KOPT-K1 (cell line): ENCODE data around the gene PTX4.
"Not testable (repeated sequence)": the region's sequence is repeated elsewhere in the genome, so short reads cannot be mapped to it uniquely, and the experiment has no call there.

Source experiments
- H3K27ac ChIP-seq: fragments of 200-600 bp; sonication (generic); 2 replicates; pipeline ENCODE4 v1.5.1; 2016; ENCODE audit warnings: antibody characterized with exemption, mild to moderate bottlenecking, low read depth, low read length; ENCODE audit not compliant: poor library complexity, severe bottlenecking
- H3K36me3 ChIP-seq: fragments of 200-600 bp; sonication (generic); 2 replicates; pipeline ENCODE4 v1.5.1; 2017; ENCODE audit warnings: antibody characterized with exemption, mild to moderate bottlenecking, low read length, moderate library complexity; ENCODE audit not compliant: insufficient read depth
- H3K9me3 ChIP-seq: fragments of 200-600 bp; sonication (generic); 2 replicates; pipeline ENCODE4 v1.5.1; 2017; ENCODE audit warnings: antibody characterized with exemption, low read length, mild to moderate bottlenecking; ENCODE audit not compliant: insufficient read depth, poor library complexity, severe bottlenecking

PTX4 gene

DNA sequence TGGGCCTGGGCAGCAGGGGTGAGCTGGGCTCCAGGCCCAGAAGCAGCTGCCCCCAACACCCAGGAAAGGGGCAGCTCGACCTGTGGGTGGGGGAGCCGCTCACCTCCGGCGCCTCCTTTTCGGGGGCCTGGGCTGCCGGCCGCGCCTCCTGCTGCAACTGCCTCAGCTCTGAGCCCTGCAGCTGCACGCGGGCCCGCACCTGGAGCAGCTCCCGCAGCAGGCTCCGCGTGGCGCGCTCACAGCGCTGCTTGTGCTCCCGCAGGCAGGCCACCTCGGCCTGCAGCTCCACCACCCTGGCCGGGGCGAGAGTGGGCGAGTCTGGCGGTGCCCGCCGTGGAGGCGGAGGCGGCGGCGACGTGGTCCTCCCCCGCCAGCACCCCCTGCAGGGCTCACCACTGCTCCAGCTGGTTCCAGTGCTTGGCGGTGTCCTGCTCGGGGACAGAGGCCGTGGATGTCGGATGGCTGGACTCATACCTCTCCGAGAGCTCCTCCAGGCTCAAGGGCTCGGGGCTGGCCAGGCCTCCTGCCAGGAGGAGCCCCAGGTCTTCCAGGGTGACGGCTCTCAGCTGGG lies 45.3 kb downstream of the PTX4 start:
- Histone ChIP-seq H3K27ac (no peak overlapping the region), H3K36me3 (peaks cover 11% of the 10 kb centered on the region; the same call in 1 of the 2 replicates)

DNA sequence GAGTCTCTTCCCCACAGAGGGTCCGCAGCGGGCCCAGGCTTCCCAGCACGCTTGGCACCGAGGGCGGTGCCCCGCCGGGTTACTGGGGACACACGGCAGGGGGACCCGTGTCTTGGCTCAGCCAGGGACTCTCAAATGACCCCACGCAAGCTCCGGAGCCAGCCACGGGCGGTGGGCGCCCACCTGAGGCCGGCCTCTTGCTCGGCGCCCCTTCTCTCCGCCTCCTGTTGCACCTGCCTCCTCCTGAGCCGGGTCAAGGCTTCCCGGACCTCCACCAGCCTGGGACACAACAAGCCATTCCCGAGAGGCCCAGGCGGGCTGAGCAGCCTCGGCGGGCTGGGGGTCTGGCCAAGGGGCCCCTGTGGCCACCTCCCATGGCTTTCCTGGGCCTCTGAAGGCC lies 46.0 kb downstream of the PTX4 start:
- Histone ChIP-seq H3K27ac (no peak overlapping the region), H3K36me3 (peaks cover 4% of the 10 kb centered on the region; the same call in 1 of the 2 replicates), H3K9me3 (no peaks in the 10 kb centered on the region)

More for the DNA sequence above, 45.3 kb downstream of the PTX4 start:
- H3K9me3 ChIP-seq = no peaks in the 10 kb centered on the region

DNA sequence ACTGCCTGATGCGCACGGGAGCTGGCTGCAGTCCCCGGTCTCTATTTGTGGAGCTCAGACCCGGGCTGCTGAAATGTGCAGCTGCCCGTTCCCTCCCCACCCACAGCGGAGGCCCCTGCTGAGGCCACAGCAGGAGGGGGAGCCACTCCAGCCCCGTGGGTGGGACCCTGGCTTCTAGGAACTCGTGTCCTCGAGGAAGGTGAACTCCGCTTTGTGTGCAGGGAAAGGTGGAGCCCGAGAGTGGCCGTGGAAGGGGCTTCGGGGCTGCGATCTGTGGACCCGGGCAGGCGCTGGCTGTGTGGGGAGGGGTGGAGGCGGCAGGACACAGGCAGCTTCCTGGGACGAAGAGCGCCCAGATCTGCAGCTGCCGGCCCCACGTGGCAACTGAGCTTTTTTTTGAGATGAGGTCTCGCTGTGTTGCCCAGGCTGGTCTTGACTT lies 47.3 kb downstream of the PTX4 start:
- Histone ChIP-seq H3K36me3 (no peaks in the 10 kb centered on the region; the same call in 1 of the 2 replicates), H3K9me3 (no peaks in the 10 kb centered on the region), H3K27ac (no peak overlapping the region)

DNA sequence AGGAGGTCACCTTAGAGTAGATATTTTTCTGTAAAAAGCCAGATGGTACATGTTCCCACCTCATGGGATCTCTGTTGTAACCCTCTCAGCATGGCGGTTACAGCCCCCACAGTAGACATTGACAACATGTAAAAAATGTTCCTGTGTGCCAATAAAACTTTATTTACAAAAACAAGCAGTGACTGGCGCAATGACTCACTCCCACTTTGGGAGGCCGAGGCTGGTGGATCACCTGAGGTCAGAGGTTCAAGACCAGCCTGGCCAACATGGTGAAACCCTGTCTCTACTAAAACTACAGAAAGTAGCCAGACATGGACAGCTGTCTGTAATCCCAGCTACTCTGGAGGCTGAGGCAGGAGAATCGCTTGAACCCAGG lies 49.1 kb downstream of the PTX4 start:
- not testable (repeated sequence) for H3K9me3 ChIP-seq, H3K27ac ChIP-seq, H3K36me3 ChIP-seq

DNA sequence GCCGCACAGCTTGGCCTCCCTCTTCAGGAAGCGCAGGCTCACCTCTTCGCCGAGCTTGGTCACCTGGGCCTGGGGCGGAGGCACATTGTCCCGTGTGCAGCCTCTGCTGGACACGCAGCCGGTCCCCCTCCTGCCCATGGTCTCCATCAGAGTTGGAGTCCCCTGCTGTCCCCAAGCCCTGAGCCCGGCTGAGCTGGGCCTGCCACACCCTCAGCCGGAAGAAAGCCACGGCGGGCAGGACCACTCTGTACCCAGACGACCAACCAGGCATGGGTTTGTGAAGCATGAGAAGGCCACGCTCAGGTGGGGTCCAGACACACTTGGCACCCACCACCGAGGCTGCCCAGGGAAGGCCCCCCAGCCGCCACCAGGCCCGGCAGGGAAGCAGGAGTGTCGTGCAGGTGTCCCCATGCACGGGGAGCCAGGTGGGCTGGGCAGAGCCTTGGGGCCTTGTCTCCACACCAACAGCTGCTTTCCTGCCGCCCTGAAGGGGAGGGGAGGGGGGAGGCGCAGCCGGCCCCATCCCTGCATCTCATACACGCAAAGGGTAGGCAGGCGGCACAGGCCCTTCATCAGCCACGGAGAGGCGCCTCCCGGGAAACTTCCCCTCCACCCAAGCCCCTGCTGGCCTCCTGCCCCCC lies 49.6 kb downstream of the PTX4 start:
- no peak overlapping the region for H3K27ac ChIP-seq
- H3K9me3 ChIP-seq = no peaks in the 10 kb centered on the region
- H3K36me3 ChIP-seq = no peaks in the 10 kb centered on the region

DNA sequence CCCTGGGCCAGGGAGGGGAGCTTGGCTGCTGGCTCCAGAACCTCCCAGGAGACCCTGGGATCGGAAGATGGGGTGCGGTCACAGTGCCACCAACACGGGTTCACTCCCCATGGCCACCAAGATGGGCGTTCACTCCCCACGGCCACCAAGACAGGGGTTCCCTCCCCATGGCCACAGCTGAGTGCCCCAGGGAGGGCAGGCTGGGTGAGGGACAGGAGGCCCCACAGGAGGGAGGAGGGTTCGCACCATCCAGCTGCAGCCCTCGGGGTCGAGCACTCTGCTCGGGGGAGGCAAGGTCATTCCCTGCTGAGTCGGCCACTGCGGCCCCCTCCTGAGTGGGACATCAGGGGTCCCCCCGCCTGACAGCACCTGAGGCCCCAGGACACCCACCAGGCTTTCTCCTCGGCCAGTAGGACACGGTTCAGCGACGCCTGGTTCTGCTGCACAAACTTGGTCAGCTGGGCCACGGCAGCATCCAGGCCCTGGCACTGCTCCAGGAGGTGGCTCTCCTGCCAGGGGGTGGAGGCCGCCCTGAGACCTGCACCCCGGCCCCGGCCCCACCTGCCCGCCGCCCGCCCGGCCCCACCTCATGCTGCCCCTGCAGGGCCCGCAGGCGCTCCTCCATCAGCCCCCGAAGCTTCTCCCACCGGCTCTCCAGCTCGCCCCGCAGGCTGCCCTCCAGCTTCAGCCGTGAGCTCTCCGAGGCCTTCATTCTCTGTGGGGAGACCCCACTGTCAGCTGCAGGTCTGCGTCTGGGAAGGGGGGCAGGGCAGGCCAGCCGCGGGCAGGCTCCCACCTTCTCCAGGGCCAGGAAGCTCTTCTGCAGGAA lies 50.3 kb downstream of the PTX4 start:
- H3K36me3 ChIP-seq = no peaks in the 10 kb centered on the region
- no peaks in the 10 kb centered on the region for H3K9me3 ChIP-seq
- H3K27ac ChIP-seq = no peak overlapping the region

DNA sequence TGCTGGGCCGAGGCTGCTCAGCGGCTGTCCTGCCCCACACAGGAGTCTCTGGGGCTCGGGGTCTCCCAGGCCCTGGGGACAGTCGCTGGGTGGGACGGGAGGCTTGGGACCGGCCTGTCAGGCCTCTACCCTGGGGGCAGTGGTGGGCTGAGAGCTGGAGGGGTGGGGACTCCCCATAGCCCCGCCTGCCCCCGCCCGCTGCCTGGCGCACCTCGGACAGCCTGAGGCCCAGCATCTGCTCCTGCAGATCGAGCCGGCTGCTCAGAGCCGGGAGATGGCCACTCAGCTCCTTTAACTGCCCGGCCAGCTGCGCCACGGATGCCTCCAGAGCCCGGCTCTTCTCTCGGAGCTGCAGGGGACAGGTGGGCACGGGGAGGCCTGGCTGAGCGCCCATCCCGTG lies 51.1 kb downstream of the PTX4 start:
- H3K27ac ChIP-seq = no peak overlapping the region
- no peaks in the 10 kb centered on the region for H3K9me3 ChIP-seq
- no peaks in the 10 kb centered on the region for H3K36me3 ChIP-seq

DNA sequence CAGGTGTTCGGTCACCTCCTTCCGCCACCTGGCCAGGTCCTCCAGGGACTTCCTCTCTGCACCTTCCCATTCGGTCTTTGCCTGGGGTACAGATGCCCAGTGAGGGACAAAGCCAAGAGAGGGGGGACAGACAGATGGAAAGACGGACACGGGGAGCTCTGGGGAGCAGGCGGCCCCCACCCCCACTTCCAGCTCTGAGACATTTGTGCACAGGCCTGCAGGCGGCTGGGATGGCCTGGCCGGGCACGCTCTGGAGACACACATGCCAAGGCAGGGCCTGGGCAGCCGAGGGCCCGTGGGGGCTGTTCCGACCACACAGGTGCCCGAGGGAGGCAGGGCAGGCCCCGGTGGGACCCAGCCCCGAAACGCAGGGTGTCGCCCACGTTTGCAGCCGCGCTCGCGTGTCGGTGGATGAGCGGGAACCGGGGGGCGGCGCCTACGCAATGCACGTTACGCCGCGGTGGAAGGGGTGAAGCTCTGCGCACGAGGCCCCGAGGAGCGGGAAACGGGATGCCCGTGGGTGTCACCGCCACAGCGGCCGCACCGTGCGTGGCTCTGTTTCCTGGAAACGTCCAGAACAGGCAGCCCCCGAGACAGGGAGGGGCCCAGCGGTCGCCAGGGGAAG lies 51.9 kb downstream of the PTX4 start:
- Histone ChIP-seq H3K36me3 (no peaks in the 10 kb centered on the region), H3K27ac (no peak overlapping the region), H3K9me3 (no peaks in the 10 kb centered on the region)

DNA sequence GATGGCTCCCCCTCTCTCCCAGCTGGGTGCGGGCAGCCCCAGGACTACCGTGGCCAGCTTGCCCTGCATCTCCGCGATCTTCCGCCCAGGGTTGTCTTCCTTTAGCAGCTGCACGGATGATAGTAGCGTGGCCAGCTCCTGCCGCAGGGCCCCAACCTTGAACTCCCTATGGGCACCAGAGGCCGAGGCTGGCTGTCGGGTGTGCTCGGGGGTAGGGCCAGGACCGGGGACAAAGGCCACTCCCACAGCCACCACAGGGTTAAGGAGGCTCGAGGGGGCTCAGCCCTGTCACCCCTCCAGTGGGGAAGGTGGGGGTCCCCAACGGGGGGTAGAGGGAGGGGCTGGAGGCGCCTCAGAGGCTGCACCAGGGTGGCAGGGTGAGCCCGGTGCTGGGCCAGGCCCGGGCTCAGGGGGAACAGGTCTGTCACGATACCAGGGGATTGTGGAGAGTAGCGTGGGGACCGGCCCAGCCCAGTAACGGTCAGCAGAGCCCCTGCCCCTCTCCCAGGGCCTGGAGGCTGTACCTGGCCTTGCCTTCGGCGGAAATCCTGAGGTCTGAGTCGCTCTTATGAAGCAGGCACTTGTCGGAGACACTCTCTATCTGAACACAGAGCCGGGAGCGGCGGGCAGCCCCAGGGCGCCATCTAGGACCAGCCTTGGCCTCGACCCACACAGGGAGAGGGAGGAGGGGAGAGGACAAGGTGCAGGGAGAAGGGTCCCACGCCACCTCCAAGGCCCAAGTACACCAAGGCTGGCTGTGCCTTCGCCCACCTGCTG lies 52.6 kb downstream of the PTX4 start:
- Histone ChIP-seq H3K27ac (no peak overlapping the region), H3K9me3 (no peaks in the 10 kb centered on the region), H3K36me3 (no peaks in the 10 kb centered on the region)
